Measurements from ENCODE around the gene DNM3.

DNA sequence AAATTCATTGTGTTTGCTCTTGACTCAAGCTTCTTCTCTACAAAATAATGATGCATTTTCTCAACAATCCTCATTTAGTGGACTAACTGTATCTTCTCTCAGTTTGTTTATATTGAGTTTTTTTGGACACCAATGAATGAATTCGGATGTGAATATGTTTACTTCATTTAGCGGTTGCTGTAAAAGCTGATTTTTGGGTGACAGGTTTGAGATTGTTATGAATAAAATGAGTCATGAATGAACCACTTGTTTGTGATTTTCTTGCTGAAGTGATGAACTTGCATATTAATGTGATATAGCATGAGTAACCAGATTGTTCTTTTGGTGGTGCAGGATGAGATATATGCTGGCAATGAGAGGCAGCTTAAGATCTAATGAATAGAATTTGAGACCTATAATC, 3.1 kb downstream of the DNM3 start:
- TF ChIP-seq EZH2phosphoT487 (IDR thresholded peaks at IDR 0.05; ENCODE audit: insufficient read depth, low read depth) (no peak), EZH2 (IDR thresholded peaks at IDR 0.05; ENCODE audit: insufficient read depth, poor library complexity, severe bottlenecking) (no peak)

All from GM23248 (cell line).